Muscle of arm (tissue), 12 donors: ENCODE results near the gene TSN. TPM values are rescaled to one million over a fixed set of nuclear protein-coding genes. Genes with fewer than 3 reads are reported as not detected.
A peak's percentile ranks its signal among the peaks of the same experiment; 100 is the strongest.

Experiments used
- DNase-seq: peaks from one replicate; pipeline ENCODE4 v3.0.0-alpha.2; 2013
- polyA plus RNA-seq, 12 donors: library from polyadenylated mRNA; unstranded; fragments of 120-200 nt; gene quantifications; one replicate each; pipeline ENCODE4 v1.2.1, GENCODE V29; 2013; ENCODE audit not compliant: insufficient read length in 12 of 12

The TSN gene
- polyA plus RNA-seq, 12 donors = 47.3 to 99.3 (median 58.7) TPM; not detected in 1

GRCh38 chr2:121736462-121737336, 18.8 kb upstream of the TSN start, which contains the start of gene NIFK:
TSS of gene NIFK (minus strand) at chr2:121736875. CDS start at chr2:121736850, 25 bp downstream.
- peak; percentile 97 for DNase-seq

GRCh38 chr2:121740973-121741372, 14.5 kb upstream of the TSN start:
- no peak for DNase-seq

- no peak for DNase-seq
Observed at GRCh38 chr2:121741450-121741849, 14.0 kb upstream of the TSN start.

GRCh38 chr2:121746071-121746578, 9.3 kb upstream of the TSN start:
- no peak for DNase-seq

GRCh38 chr2:121748202-121748601, 7.2 kb upstream of the TSN start:
- no peak for DNase-seq

- no peak for DNase-seq
Observed at GRCh38 chr2:121754851-121755236, 607 bp upstream of the TSN start.

- no peak for DNase-seq
Observed at GRCh38 chr2:121764681-121765228, 9.3 kb downstream of the TSN start.

GRCh38 chr2:121766624-121767023, 11.2 kb downstream of the TSN start:
- DNase-seq = no peak

- DNase-seq = no peak
Observed at GRCh38 chr2:121768143-121768755, 12.8 kb downstream of the TSN start.

- peak; percentile 14 for DNase-seq
Observed at GRCh38 chr2:121771976-121772742, 16.7 kb downstream of the TSN start.

- DNase-seq = no peak
Observed at GRCh38 chr2:121774235-121774634, 18.8 kb downstream of the TSN start.

- no peak for DNase-seq
Observed at GRCh38 chr2:121776361-121776760, 20.9 kb downstream of the TSN start.

- no peak for DNase-seq
Observed at GRCh38 chr2:121776885-121777698, 21.6 kb downstream of the TSN start.

- DNase-seq = no peak
Observed at GRCh38 chr2:121777699-121778058, 22.2 kb downstream of the TSN start.

GRCh38 chr2:121778741-121779487, 23.5 kb downstream of the TSN start:
- DNase-seq = no peak

GRCh38 chr2:121783180-121783579, 27.7 kb downstream of the TSN start:
- no peak for DNase-seq

- DNase-seq = no peak
Observed at GRCh38 chr2:121788685-121789084, 33.2 kb downstream of the TSN start.

GRCh38 chr2:121790276-121790956, 35.0 kb downstream of the TSN start:
- DNase-seq = no peak

- no peak for DNase-seq
Observed at GRCh38 chr2:121791290-121791689, 35.8 kb downstream of the TSN start.

- no peak for DNase-seq
Observed at GRCh38 chr2:121791801-121792221, 36.4 kb downstream of the TSN start.
